WTC11 (cell line): ENCODE data around the gene RAB17. TPM values are rescaled to one million over a fixed set of nuclear protein-coding genes. Genes with fewer than 3 reads are reported as not detected.

Source experiments
- ATAC-seq: fragments of 200-7000 bp; cut with Tn5 transposase; 2 replicates; pipeline ENCODE4 v1.10.0; 2021; ENCODE audit warnings: mild to moderate bottlenecking, moderate library complexity
- CTCF ChIA-PET: fragments of 300-600 bp; sonication (Branson Sonifier 250); formaldehyde crosslinking; loops from one replicate; lab custom pipeline; 2021; ENCODE audit warnings: antibody characterized with exemption; lab: Charles Lee
- POLR2A ChIA-PET: fragments of 350-600 bp; sonication (Branson Sonifier 250); formaldehyde crosslinking; loops from one replicate; lab custom pipeline; 2021; ENCODE audit warnings: antibody characterized with exemption; lab: Charles Lee
- DNase-seq: peaks from one replicate; pipeline ENCODE4 v3.0.0; 2021; ENCODE audit warnings: low spot score
- H3K27ac Mint-ChIP-seq: 2 replicates; pipeline ENCODE4 v1.8.0; 2021; ENCODE audit warnings: mixed read lengths
- H3K27me3 Mint-ChIP-seq: 2 replicates; pipeline ENCODE4 v1.8.0; 2021; ENCODE audit warnings: low read depth, mild to moderate bottlenecking, moderate library complexity, mixed read lengths
- H3K36me3 Mint-ChIP-seq: 2 replicates; pipeline ENCODE4 v1.8.0; 2021; ENCODE audit warnings: mixed read lengths
- H3K4me1 Mint-ChIP-seq: 2 replicates; pipeline ENCODE4 v1.8.0; 2022; ENCODE audit warnings: mixed read lengths
- H3K4me3 Mint-ChIP-seq: 2 replicates; pipeline ENCODE4 v1.8.0; 2021; ENCODE audit warnings: mild to moderate bottlenecking, moderate library complexity, mixed read lengths
- H3K9me3 Mint-ChIP-seq: 2 replicates; pipeline ENCODE4 v1.8.0; 2021; ENCODE audit warnings: mixed read lengths
- CBFB ChIP-seq: sonication (generic); formaldehyde crosslinking; IDR thresholded peaks from 2 replicates; pipeline ENCODE4 v1.8.1; 2022; ENCODE audit warnings: mild to moderate bottlenecking, low read depth, missing genetic modification reagents
- ETV6 ChIP-seq: sonication (generic); formaldehyde crosslinking; IDR thresholded peaks from 2 replicates; pipeline ENCODE4 v1.8.1; 2022; ENCODE audit warnings: mild to moderate bottlenecking, missing genetic modification reagents
- FOXP1 ChIP-seq: sonication (generic); formaldehyde crosslinking; IDR thresholded peaks from 2 replicates; pipeline ENCODE4 v1.8.0; 2022; ENCODE audit warnings: missing genetic modification reagents, mild to moderate bottlenecking, moderate library complexity, borderline replicate concordance
- GABPB1 ChIP-seq: sonication (generic); formaldehyde crosslinking; IDR thresholded peaks from 2 replicates; pipeline ENCODE4 v1.8.1; 2023; ENCODE audit warnings: mild to moderate bottlenecking, missing genetic modification reagents
- HMGA2 ChIP-seq: fragments of 250-450 bp; sonication (Bioruptor Pico); IDR thresholded peaks from 2 replicates; pipeline ENCODE4 v1.4.0; 2021; ENCODE audit warnings: mild to moderate bottlenecking, moderate library complexity
- KAT7 ChIP-seq: sonication (generic); formaldehyde crosslinking; IDR thresholded peaks from 2 replicates; pipeline ENCODE4 v1.8.1; 2023; ENCODE audit warnings: missing genetic modification reagents, mild to moderate bottlenecking, borderline replicate concordance
- MYBL2 ChIP-seq: sonication (generic); formaldehyde crosslinking; IDR thresholded peaks from 2 replicates; pipeline ENCODE4 v1.8.1; 2023; ENCODE audit warnings: mild to moderate bottlenecking, moderate library complexity, missing genetic modification reagents
- PRRX2 ChIP-seq: fragments of 250-450 bp; sonication (Bioruptor Pico); IDR thresholded peaks from 2 replicates; pipeline ENCODE4 v1.8.0; 2021; ENCODE audit warnings: mild to moderate bottlenecking
- RELA ChIP-seq: sonication (generic); formaldehyde crosslinking; IDR thresholded peaks from 2 replicates; pipeline ENCODE4 v1.8.1; 2022; ENCODE audit warnings: missing genetic modification reagents, mild to moderate bottlenecking, borderline replicate concordance
- SP1 ChIP-seq: sonication (generic); formaldehyde crosslinking; conservative IDR thresholded peaks from 2 replicates; pipeline ENCODE4 v1.8.1; 2022; ENCODE audit warnings: missing genetic modification reagents
- TEAD4 ChIP-seq: sonication (generic); formaldehyde crosslinking; IDR thresholded peaks from 2 replicates; pipeline ENCODE4 v1.8.0; 2022; ENCODE audit warnings: mild to moderate bottlenecking, missing genetic modification reagents
- ZBTB43 ChIP-seq: sonication (generic); formaldehyde crosslinking; IDR thresholded peaks from 2 replicates; pipeline ENCODE4 v1.8.1; 2023; ENCODE audit warnings: mild to moderate bottlenecking, missing genetic modification reagents
- ZNF121 ChIP-seq: sonication (generic); formaldehyde crosslinking; IDR thresholded peaks from 2 replicates; pipeline ENCODE4 v1.8.0; 2023; ENCODE audit warnings: missing genetic modification reagents
- ZNF138 ChIP-seq: sonication (generic); formaldehyde crosslinking; conservative IDR thresholded peaks from 2 replicates; pipeline ENCODE4 v1.8.1; 2022; ENCODE audit warnings: mild to moderate bottlenecking, moderate library complexity, missing genetic modification reagents
- ZNF219 ChIP-seq: sonication (generic); formaldehyde crosslinking; IDR thresholded peaks from 2 replicates; pipeline ENCODE4 v1.8.0; 2023; ENCODE audit warnings: missing genetic modification reagents, mild to moderate bottlenecking, borderline replicate concordance
- ZNF263 ChIP-seq: sonication (generic); formaldehyde crosslinking; IDR thresholded peaks from 2 replicates; pipeline ENCODE4 v1.8.1; 2022; ENCODE audit warnings: low read depth, mild to moderate bottlenecking, moderate library complexity, missing genetic modification reagents
- ZNF317 ChIP-seq: sonication (generic); formaldehyde crosslinking; IDR thresholded peaks from 2 replicates; pipeline ENCODE4 v1.8.1; 2023; ENCODE audit warnings: low read depth, mild to moderate bottlenecking, moderate library complexity, missing genetic modification reagents, borderline replicate concordance
- ZNF396 ChIP-seq: fragments of 250-450 bp; sonication (Bioruptor Pico); IDR thresholded peaks from 2 replicates; pipeline ENCODE4 v1.8.0; 2021; ENCODE audit warnings: mild to moderate bottlenecking, moderate library complexity, borderline replicate concordance
- ZNF416 ChIP-seq: fragments of 250-450 bp; sonication (Bioruptor Pico); IDR thresholded peaks from 2 replicates; pipeline ENCODE4 v1.9.0; 2021; ENCODE audit warnings: mild to moderate bottlenecking, inconsistent platforms
- ZNF423 ChIP-seq: fragments of 250-450 bp; sonication (Bioruptor Pico); IDR thresholded peaks from 2 replicates; pipeline ENCODE4 v2.1.2; 2022; ENCODE audit warnings: mild to moderate bottlenecking, moderate library complexity
- ZSCAN18 ChIP-seq: fragments of 250-450 bp; sonication (Bioruptor Pico); IDR thresholded peaks from 2 replicates; pipeline ENCODE4 v2.1.2; 2022; ENCODE audit warnings: mild to moderate bottlenecking, moderate library complexity
- total RNA-seq: library from RNA; stranded (reverse); gene quantifications from 3 replicates; pipeline ENCODE4 v1.2.3, GENCODE V29; 2021
- TF ChIP-seq, protein P1 (sequence below): sonication (generic); formaldehyde crosslinking; IDR thresholded peaks from 2 replicates; pipeline ENCODE4 v1.8.1; 2022; ENCODE audit warnings: mild to moderate bottlenecking, missing genetic modification reagents, moderate library complexity, borderline replicate concordance

RAB17 gene
- total RNA-seq, 1 experiment from 2014 or later: 140 TPM

DNA sequence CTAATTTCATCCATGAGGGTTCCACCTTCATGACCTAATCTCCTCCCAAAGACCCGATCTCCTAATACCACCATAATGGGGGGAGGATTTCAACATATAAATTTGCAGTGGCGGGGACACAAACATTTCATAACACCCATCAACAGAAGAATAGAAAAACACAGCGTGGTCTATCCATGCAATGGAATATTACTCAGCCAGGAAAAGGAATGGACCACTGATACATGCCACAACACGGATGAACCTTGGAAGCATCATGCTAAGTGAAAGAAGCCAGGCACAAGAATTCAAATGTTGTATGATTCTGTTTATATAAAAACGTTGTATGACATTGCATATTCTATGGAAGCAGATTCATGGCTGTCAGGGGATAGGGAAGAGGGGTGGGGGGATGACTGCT, 21.5 kb downstream of the RAB17 start:
- POLR2A ChIA-PET: no interaction called here
- DNase-seq: no peak
- H3K4me3 Mint-ChIP-seq: no peak overlapping the region

DNA sequence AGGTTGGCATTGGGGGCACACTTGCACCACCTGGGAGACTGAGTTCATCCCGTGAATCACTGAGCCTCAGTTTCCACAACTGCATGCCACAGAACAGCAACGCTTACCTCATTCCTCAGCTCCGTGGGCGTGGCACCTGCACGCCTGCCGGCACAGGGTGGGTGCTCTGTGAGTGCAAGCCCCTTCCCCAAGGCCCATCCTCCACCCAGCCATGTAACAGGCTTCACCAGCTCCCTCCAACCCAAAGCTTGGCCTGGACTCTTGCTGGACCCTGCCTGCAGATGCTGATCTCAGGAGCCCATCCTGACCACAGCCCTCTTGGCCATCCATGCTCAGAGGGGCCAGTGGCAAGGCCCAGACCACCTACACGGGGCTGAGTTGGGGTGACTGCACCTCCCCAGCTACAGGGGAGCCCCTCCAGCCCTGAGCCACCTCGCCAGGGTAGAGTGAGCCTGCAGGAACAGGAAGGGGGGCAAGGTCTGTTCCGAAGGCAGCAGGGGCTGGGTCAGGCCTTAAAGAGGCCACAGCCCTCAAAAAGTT, 22.3 kb downstream of the RAB17 start:
- CTCF ChIA-PET: interaction anchor here (2.7 kb wide), 1 partner anchor 55 kb away, joined by 13 read pairs; no protein-coding TSS in a partner anchor

More for the DNA sequence above, 21.5 kb downstream of the RAB17 start:
- peaks cover under 1% of the 10 kb centered on the region; the same call in 1 of the 2 replicates for H3K36me3 Mint-ChIP-seq
- CTCF ChIA-PET: no interaction called here
- no peak for ATAC-seq
- H3K27ac Mint-ChIP-seq: no peak overlapping the region
- H3K4me1 Mint-ChIP-seq: peaks cover 22% of the 10 kb centered on the region
- TF ChIP-seq ZNF396 (CRISPR knock-in tag): no peak
- TF ChIP-seq SP1 (CRISPR knock-in tag): no peak
- TF ChIP-seq ZNF263: no peak
- TF ChIP-seq TEAD4: no peak
- no peak for TF ChIP-seq ZNF317 (CRISPR knock-in tag)
- TF ChIP-seq ZNF423 (CRISPR knock-in tag): no peak
- no peak for TF ChIP-seq ZNF416 (CRISPR knock-in tag)
- no peak for TF ChIP-seq HMGA2 (CRISPR knock-in tag)
- H3K9me3 Mint-ChIP-seq: peaks cover 4% of the 10 kb centered on the region
- H3K27me3 Mint-ChIP-seq: no peaks in the 10 kb centered on the region

DNA sequence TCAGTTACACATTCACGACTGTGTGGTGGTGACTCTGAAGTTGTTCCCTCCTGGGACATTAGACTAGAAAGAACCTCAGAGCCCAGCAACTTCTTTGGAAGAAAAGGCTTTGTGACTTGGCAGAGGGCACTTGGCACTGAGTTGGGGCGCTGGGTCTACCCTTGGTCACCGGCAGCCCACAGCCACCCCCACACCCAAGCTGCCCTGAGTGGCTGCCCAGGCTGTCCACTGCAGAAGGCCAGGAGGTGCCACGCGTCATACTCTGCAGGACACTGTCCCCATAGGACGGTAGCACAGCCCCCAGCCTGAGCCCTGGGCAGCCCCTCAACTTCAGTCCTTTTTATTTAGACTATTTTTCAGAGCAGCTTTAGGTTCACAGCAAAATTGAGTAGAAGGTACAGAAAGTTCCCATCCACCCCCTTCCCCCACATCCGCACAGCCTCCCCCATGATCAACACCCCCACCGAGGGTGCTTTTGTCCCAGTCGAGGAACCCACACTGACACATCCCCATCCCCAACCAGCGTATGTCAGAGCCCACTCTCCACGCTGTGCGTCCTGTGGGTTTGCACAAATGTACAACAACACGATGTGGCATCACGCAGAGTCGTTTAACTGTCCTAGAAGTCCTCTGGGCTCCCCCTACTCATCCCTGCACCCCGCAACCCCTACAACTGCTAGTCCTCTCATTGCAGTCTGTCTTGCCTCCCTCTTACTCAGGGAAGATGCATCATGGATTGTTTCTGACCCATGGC, 23.1 kb downstream of the RAB17 start:
- Mint-ChIP-seq H3K36me3 (no peaks in the 10 kb centered on the region), H3K27ac (no peak overlapping the region), H3K4me3 (no peak overlapping the region), H3K9me3 (peaks cover 4% of the 10 kb centered on the region), H3K4me1 (peaks cover 9% of the 10 kb centered on the region), H3K27me3 (no peaks in the 10 kb centered on the region)
- TF ChIP-seq, protein P1, sequence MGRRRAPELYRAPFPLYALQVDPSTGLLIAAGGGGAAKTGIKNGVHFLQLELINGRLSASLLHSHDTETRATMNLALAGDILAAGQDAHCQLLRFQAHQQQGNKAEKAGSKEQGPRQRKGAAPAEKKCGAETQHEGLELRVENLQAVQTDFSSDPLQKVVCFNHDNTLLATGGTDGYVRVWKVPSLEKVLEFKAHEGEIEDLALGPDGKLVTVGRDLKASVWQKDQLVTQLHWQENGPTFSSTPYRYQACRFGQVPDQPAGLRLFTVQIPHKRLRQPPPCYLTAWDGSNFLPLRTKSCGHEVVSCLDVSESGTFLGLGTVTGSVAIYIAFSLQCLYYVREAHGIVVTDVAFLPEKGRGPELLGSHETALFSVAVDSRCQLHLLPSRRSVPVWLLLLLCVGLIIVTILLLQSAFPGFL (CRISPR knock-in tag): no peak
- TF ChIP-seq ETV6 (CRISPR knock-in tag) (no peak), ZNF121 (no peak), CBFB (no peak), HMGA2 (CRISPR knock-in tag) (no peak), RELA (CRISPR knock-in tag) (no peak), ZSCAN18 (no peak), PRRX2 (CRISPR knock-in tag) (no peak), MYBL2 (CRISPR knock-in tag) (no peak), ZNF263 (no peak)
- ChIA-PET CTCF (interaction anchor here (2.7 kb wide), 1 partner anchor 55 kb away, joined by 13 read pairs; no protein-coding TSS in a partner anchor), POLR2A (no interaction called here)
- DNase-seq (no peak), ATAC-seq (no peak)

More for the DNA sequence above, 22.3 kb downstream of the RAB17 start:
- POLR2A ChIA-PET: no interaction called here
- TF ChIP-seq ZNF138: no peak
- TF ChIP-seq KAT7 (CRISPR knock-in tag): no peak
- TF ChIP-seq FOXP1 (CRISPR knock-in tag): no peak
- TF ChIP-seq ZBTB43 (CRISPR knock-in tag): no peak
- no peak for TF ChIP-seq GABPB1 (CRISPR knock-in tag)
- TF ChIP-seq ZNF219 (CRISPR knock-in tag): no peak
- Mint-ChIP-seq H3K9me3 (peaks cover 4% of the 10 kb centered on the region), H3K4me3 (no peak overlapping the region), H3K36me3 (no peaks in the 10 kb centered on the region), H3K27ac (no peak overlapping the region), H3K27me3 (no peaks in the 10 kb centered on the region), H3K4me1 (peaks cover 16% of the 10 kb centered on the region)
- ATAC-seq (no peak), DNase-seq (no peak)
